GM15510 (cell line): Measurements from ENCODE around the gene TRAF3IP1.

Source experiments
- POLR2A ChIP-seq: IDR thresholded peaks from 3 replicates; pipeline ENCODE4 v1.6.1; 2011; ENCODE audit warnings: borderline replicate concordance; ENCODE audit not compliant: insufficient read length; ENCODE audit errors: extremely low read depth

Gene TRAF3IP1

DNA sequence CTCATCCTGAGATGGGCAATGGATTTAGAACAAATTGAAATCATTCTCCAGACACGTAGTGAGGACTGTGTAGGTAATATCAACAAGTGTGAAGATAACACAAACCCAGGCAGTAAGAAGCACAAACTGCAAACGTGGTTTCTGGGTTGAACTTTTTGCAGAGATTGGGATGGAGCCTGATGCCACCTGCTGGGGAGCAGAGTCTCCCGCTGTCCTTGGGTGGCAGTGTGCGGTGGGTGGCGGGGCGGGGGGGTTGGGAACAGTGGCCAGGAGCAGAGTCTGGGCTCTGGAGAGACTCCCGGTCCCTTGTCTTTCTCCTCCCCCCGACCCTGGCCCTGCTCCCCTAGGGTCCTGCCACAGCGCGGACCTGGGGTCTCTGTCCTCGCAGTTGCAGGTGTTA lies 19.5 kb downstream of the TRAF3IP1 start:
- no peak for TF ChIP-seq POLR2A

DNA sequence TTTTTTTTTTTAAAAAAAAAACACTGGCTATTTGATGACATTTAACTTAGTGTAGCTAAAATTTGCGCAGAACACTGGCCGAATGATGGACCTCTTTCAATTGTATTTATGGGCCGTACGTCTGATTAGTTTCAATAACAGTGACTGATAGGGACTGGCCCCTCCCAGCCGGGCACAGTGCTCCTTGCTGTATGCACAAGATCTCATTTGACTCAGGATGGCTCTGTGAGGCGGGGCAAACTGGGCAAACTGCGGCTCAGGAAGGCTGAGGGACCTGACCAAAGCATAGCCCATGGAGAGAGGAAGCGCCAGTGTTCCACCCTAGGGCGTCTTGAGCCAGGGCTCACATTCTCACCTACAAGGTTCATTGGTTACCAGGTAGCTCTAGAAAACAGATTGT lies 21.2 kb downstream of the TRAF3IP1 start:
- no peak for TF ChIP-seq POLR2A

DNA sequence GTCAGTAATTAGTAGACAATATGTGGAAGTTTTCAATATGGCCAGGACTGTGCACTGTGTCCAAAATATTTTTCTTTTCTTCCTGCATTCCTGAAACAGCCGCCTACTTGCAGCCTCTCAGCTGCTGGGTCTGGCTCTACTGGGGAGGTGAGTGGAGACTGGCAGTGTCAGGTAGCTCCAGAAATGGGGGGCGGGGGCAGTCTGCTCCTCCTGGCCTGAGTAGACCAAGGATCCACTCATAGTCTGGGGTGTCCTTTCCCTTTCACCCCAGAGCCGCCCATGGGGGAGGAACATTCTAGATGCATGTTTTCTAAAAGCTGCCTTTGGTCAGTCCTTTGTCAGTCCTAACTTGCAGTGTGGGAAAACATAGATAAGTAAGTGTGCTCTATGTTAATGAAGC lies 23.7 kb downstream of the TRAF3IP1 start:
- TF ChIP-seq POLR2A, result no peak

- TF ChIP-seq POLR2A, result no peak
Measured at GRCh38 chr2:238344517-238344916, 24.2 kb downstream of the TRAF3IP1 start.

DNA sequence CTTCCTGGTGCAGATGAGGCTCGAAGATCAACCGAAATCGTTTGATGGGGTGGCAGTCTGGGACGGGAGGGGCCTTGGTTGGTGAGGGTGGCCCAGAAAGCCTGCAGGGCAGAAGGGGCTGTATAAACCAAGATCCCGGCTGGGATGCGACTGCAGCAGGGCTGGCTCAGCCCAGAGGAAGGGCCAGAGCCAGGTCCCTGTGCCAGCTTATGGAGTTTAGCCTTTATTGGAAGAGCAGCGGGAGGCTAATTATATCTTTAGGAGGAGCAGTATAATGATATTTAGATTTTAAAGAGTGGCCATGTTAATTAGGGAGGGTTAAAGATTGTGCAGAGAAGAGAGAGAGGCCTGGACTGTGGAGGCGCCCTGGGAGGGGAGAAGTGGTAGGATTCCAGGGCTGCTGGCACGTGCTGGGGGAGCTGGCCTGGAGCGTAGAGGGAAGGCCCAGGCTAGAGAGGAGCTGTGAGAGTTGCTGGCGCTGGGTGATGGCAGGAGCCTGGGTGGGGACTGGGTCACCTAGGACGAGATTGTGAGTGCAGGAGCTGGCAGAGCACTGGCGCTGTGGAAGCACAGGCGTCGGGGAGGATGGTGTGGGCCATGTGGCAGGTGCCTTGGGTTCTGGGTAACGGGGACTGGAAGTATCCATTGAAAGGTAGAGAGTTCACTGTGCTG lies 25.1 kb downstream of the TRAF3IP1 start:
- no peak for TF ChIP-seq POLR2A

DNA sequence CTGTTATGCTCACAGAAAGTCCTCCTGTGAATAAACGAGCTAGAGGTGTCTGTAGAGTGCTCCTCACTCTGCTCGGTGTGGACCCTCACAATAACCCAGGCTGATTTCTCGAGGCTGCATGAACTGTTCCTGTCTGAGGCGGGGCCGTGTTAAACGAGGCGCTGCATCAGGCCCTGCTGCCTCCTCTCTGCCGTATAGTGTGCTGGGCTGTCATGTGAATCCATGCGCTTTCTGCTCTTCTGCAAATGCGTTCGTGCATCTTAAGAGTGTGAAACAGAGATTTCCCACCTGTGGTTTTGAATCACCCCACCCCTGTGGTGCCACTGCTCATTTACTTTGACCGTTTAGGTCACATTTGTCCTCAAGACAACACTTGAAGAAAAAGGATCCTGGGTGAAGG lies 26.2 kb downstream of the TRAF3IP1 start:
- TF ChIP-seq POLR2A, result no peak

DNA sequence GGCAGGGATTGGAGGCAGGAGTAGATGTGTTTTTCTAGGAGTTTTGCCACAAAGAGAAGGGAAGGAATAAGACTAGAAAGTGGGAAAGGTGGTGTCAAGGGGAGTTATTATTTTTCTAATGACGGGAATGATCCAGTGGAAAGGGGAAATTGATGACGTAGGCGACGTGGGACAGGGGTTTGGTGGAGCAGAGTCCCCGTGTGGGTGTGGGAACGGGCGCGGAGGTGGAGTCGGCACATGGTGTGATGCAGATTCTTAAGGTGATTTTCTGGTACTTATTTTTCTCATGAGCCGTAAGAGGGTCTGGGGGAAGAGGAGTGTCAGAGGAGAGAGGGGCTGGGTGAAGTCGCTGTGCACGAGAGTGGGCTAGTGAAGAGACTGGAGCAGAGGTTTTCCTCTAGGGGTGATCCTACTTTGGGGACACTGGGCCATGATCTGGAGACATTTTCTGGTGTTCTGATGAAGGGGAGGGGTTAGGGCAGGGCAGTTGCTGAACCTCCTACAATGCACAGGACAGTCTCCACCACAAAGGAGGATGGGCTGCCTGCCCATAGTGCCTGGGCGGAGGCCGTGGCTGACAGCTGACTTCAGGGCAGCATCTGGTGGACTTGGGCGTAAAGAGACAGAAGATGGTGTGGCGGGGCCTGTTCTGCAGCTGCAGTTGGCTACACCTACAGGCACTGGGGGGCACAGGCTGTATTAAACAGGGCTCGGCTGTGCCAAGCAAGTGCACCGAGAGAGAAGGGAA lies 30.0 kb downstream of the TRAF3IP1 start:
- TF ChIP-seq POLR2A, result no peak

DNA sequence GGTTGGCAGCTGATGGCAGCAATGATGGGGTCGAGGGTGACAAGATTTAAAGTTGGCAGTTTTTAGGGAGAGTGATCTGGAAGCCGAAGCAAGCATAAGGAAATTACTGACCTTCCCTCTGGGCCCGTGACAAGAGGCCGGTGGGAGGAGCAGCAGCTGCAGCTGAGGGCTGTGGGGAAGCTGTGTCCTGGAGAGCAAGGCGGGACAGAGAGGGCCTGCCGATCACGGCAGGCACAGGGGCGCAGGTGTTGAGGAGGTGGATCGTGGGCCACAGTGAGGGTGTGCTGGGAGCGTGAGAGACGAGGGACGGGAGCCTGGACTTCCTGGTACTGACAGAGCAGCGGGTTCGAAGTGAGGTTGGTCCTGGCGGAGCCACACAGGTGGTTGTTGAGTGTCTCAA lies 31.0 kb downstream of the TRAF3IP1 start:
- TF ChIP-seq POLR2A, result no peak

- no peak for TF ChIP-seq POLR2A
Measured at GRCh38 chr2:238352361-238352760, 32.0 kb downstream of the TRAF3IP1 start.

DNA sequence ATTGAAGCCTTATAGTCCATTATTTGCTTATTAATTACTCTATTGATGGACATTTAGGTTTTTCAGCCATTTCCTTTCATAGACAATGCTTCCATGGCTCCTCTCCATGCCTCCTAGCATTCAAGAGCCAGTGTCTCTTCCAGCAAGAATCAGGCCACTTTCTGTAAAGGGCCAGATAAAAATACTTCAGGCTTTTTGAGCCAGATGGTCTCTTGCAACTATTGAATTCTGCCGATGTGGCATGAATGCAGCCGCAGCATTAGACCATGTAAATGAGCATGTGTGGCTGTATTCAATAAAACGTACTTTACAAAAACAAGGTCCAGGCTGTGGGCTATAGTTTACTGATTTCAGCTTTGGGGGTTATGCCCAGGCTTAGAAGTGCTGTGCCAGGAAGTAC lies 38.5 kb downstream of the TRAF3IP1 start:
- no peak for TF ChIP-seq POLR2A

- TF ChIP-seq POLR2A, result no peak
Measured at GRCh38 chr2:238359403-238359802, 39.1 kb downstream of the TRAF3IP1 start.

GRCh38 chr2:238361877-238362276 lies 41.6 kb downstream of the TRAF3IP1 start:
- no peak for TF ChIP-seq POLR2A

DNA sequence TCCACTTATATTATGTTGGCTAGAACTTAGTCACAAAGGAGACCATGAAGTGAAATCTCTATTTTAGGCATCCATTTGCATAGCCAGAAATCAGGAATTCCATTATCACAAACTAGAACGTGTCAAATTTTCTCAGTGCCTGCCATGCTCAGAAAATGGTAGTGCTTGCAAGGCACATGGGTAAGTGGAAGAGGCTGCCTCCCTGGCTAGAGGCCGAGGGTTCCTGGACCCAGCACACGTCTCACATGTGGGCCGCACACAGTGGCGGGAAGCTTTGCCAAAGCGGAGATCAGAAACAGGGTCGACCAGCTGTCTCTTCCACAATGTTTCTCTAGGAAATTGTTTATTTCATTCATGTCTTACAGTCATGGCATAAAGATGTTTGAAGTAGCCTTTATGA lies 42.3 kb downstream of the TRAF3IP1 start:
- no peak for TF ChIP-seq POLR2A

DNA sequence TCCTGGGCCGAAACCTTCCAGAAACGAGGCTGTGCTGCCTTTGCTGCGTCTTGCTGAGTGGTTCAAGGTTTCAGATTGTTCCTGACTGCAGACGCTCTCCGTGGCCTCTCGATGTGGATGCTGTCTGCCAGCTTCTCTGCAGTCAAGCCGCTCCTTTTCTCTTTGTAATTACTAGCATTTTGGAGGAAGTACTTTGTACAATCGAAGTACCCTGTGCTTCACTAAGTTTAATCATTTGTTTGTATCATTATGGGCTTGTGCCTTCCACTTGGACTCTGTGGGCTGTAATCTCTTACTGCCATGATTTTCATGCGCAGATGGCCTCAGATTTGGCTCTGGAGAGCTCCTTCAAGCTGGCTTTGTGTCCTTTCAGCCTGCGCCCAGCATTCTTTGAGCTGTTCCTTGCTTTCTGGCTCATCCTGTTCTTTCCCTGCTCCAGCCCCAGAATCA lies 49.3 kb downstream of the TRAF3IP1 start:
- no peak for TF ChIP-seq POLR2A

GRCh38 chr2:238370094-238370822 lies 49.9 kb downstream of the TRAF3IP1 start:
- TF ChIP-seq POLR2A, result no peak
